ENCODE results near the gene UXT. TPM values are rescaled to one million over a fixed set of nuclear protein-coding genes. Genes with fewer than 3 reads are reported as not detected.

Gene UXT
- total RNA-seq, 1 experiment from 2014 or later, result 120 TPM

GRCh38 chrX:47637546-47638195, 21.3 kb downstream of the UXT start:
- BruUV-seq (replicated peaks), result no TSS peak
- ChIA-PET POLR2A (no interaction called here), CTCF (no interaction called here)
- intact Hi-C loops (cut with micrococcal nuclease; ENCODE audit: unreplicated experiment), result no loop called here
- Mint-ChIP-seq H3K4me1 (ENCODE audit: low read depth, unreplicated experiment) (no peaks in the 10 kb centered on the region), H3K27ac (ENCODE audit: unreplicated experiment) (no peak overlapping the region), H3K4me3 (ENCODE audit: unreplicated experiment) (no peak overlapping the region), H3K9me3 (ENCODE audit: unreplicated experiment) (no peaks in the 10 kb centered on the region), H3K36me3 (ENCODE audit: insufficient read depth, unreplicated experiment) (peaks cover 49% of the 10 kb centered on the region), H3K27me3 (ENCODE audit: insufficient read depth, unreplicated experiment) (no peaks in the 10 kb centered on the region)
- Histone ChIP-seq H3K27me3 (replicated peaks; ENCODE audit: control insufficient read depth, insufficient read depth, low read length) (no peaks in the 10 kb centered on the region), H3K9me3 (no peaks in the 10 kb centered on the region), H3K4me3 (ENCODE audit: low read depth, low read length) (no peak overlapping the region), H3K4me1 (no peaks in the 10 kb centered on the region), H3K36me3 (ENCODE audit: control insufficient read depth, insufficient read depth, low read length) (no peaks in the 10 kb centered on the region; the same call in 1 of the 2 replicates)
- TF ChIP-seq CTCF (IDR thresholded peaks at IDR 0.05; ENCODE audit: insufficient read depth in 1 of 2, low read depth in 1 of 2, low read length in 1 of 2, severe bottlenecking in 1 of 2, unreplicated experiment in 1 of 2), result no peak
- no peak for DNase-seq

- no peaks in the 10 kb centered on the region; the same call in 1 of the 2 replicates for H3K36me3 ChIP-seq (ENCODE audit: control insufficient read depth, insufficient read depth, low read length)
- no TSS peak for BruUV-seq (replicated peaks)
- no peaks in the 10 kb centered on the region for H3K9me3 Mint-ChIP-seq (ENCODE audit: unreplicated experiment)
Observed at GRCh38 chrX:47634871-47635575, 24.0 kb downstream of the UXT start.

More at GRCh38 chrX:47634871-47635575, 24.0 kb downstream of the UXT start:
- Mint-ChIP-seq H3K4me3 (ENCODE audit: unreplicated experiment) (no peak overlapping the region), H3K4me1 (ENCODE audit: low read depth, unreplicated experiment) (no peaks in the 10 kb centered on the region), H3K27me3 (ENCODE audit: insufficient read depth, unreplicated experiment) (no peaks in the 10 kb centered on the region), H3K27ac (ENCODE audit: unreplicated experiment) (no peak overlapping the region), H3K36me3 (ENCODE audit: insufficient read depth, unreplicated experiment) (peaks cover 32% of the 10 kb centered on the region)
- ChIA-PET POLR2A (no interaction called here), CTCF (no interaction called here)
- H3K4me1 ChIP-seq, result no peaks in the 10 kb centered on the region
- intact Hi-C loops (cut with micrococcal nuclease; ENCODE audit: unreplicated experiment), result no loop called here
- H3K4me3 ChIP-seq (ENCODE audit: low read depth, low read length), result no peak overlapping the region
- TF ChIP-seq CTCF (IDR thresholded peaks at IDR 0.05; ENCODE audit: insufficient read depth in 1 of 2, low read depth in 1 of 2, low read length in 1 of 2, severe bottlenecking in 1 of 2, unreplicated experiment in 1 of 2), result no peak
- DNase-seq, result no peak
- H3K27me3 ChIP-seq (replicated peaks; ENCODE audit: control insufficient read depth, insufficient read depth, low read length), result no peaks in the 10 kb centered on the region
- H3K9me3 ChIP-seq, result no peaks in the 10 kb centered on the region
